ENCODE measurements around the gene QRICH1.

DNA sequence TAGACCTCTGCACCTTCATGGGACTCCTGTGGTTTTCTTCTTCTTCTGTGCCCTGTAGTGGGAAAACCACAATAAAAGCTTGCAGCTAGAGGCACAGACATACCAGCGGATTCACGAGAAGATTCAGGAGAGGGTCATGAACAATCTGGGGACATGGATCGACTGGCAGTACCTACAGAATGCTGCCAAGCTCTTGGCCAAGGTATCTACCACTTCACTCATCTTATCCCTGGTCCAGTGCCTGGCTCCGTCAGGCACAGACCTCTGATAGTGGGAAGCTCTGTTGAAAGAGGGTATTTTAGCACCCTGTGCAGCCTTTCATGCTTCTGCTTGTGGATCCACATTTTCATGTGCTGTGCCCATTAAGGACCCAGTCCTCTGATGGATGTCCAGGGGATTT is 113.6 kb downstream of the QRICH1 start:
- TF ChIP-seq SIN3A (IDR thresholded peaks at IDR 0.05; ENCODE audit: borderline replicate concordance, insufficient read depth, low read length) (no peak), POLR2AphosphoS5 (IDR thresholded peaks at IDR 0.05; ENCODE audit: low read depth, low read length) (no peak), TAF1 (IDR thresholded peaks at IDR 0.05; ENCODE audit: borderline replicate concordance, insufficient read depth, low read length) (no peak)
- TF ChIP-seq, protein P1, sequence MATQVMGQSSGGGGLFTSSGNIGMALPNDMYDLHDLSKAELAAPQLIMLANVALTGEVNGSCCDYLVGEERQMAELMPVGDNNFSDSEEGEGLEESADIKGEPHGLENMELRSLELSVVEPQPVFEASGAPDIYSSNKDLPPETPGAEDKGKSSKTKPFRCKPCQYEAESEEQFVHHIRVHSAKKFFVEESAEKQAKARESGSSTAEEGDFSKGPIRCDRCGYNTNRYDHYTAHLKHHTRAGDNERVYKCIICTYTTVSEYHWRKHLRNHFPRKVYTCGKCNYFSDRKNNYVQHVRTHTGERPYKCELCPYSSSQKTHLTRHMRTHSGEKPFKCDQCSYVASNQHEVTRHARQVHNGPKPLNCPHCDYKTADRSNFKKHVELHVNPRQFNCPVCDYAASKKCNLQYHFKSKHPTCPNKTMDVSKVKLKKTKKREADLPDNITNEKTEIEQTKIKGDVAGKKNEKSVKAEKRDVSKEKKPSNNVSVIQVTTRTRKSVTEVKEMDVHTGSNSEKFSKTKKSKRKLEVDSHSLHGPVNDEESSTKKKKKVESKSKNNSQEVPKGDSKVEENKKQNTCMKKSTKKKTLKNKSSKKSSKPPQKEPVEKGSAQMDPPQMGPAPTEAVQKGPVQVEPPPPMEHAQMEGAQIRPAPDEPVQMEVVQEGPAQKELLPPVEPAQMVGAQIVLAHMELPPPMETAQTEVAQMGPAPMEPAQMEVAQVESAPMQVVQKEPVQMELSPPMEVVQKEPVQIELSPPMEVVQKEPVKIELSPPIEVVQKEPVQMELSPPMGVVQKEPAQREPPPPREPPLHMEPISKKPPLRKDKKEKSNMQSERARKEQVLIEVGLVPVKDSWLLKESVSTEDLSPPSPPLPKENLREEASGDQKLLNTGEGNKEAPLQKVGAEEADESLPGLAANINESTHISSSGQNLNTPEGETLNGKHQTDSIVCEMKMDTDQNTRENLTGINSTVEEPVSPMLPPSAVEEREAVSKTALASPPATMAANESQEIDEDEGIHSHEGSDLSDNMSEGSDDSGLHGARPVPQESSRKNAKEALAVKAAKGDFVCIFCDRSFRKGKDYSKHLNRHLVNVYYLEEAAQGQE (IDR thresholded peaks at IDR 0.05; ENCODE audit: insufficient read depth in 1 of 2, low read depth in 2 of 2, low read length in 2 of 2) = no peak
